Activated naive CD4-positive, alpha-beta T cell (primary cell): Measurements from ENCODE around the gene AUTS2.

ENCODE experiments used
- DNase-seq, 4 experiments: peaks; one replicate each; lab custom pipeline; 2025; lab: John Stamatoyannopoulos, UW

AUTS2 gene

GRCh38 chr7:69818636-69819332 is 220.5 kb downstream of the AUTS2 start:
- no peak for DNase-seq

GRCh38 chr7:69819333-69819705 is 221.0 kb downstream of the AUTS2 start:
- no peak for DNase-seq

GRCh38 chr7:69820479-69821192 is 222.4 kb downstream of the AUTS2 start:
- DNase-seq, result no peak

- no peak for DNase-seq
These were observed 224.1 kb downstream of the AUTS2 start for GRCh38 chr7:69822386-69822785.

- no peak for DNase-seq
These were observed 225.0 kb downstream of the AUTS2 start for GRCh38 chr7:69823151-69823744.

GRCh38 chr7:69825113-69825972 is 227.1 kb downstream of the AUTS2 start:
- DNase-seq, result no peak

GRCh38 chr7:69826283-69826682 is 228.0 kb downstream of the AUTS2 start:
- DNase-seq, result no peak

GRCh38 chr7:69827140-69827539 is 228.9 kb downstream of the AUTS2 start:
- DNase-seq, result no peak

- DNase-seq, result no peak
These were observed 229.3 kb downstream of the AUTS2 start for GRCh38 chr7:69827558-69827957.

GRCh38 chr7:69832356-69832755 is 234.1 kb downstream of the AUTS2 start:
- DNase-seq, result no peak

GRCh38 chr7:69833964-69834363 is 235.7 kb downstream of the AUTS2 start:
- DNase-seq, result no peak

- DNase-seq, result no peak
These were observed 238.4 kb downstream of the AUTS2 start for GRCh38 chr7:69836702-69837101.

GRCh38 chr7:69837387-69838068 is 239.3 kb downstream of the AUTS2 start:
- DNase-seq, result no peak

- no peak for DNase-seq
These were observed 241.5 kb downstream of the AUTS2 start for GRCh38 chr7:69839782-69840181.

- DNase-seq, result no peak
These were observed 242.0 kb downstream of the AUTS2 start for GRCh38 chr7:69840248-69840647.

GRCh38 chr7:69843653-69844052 is 245.4 kb downstream of the AUTS2 start:
- DNase-seq, result no peak

GRCh38 chr7:69844264-69844868 is 246.1 kb downstream of the AUTS2 start:
- no peak for DNase-seq

GRCh38 chr7:69845721-69846495 is 247.6 kb downstream of the AUTS2 start:
- DNase-seq, result no peak

- no peak for DNase-seq
These were observed 249.8 kb downstream of the AUTS2 start for GRCh38 chr7:69847921-69848612.

- no peak for DNase-seq
These were observed 251.0 kb downstream of the AUTS2 start for GRCh38 chr7:69849268-69849667.
